NT2/D1 (cell line): ENCODE results near the gene TRMO.

Experiments
- DNase-seq: peaks from one replicate; pipeline ENCODE4 v3.0.0-alpha.2; 2011; ENCODE audit warnings: low read depth, low spot score
- H3K27me3 ChIP-seq: 2 replicates; pipeline ENCODE4 v1.6.0; 2011; ENCODE audit warnings: mild to moderate bottlenecking; ENCODE audit not compliant: insufficient read length, insufficient read depth
- H3K36me3 ChIP-seq: 2 replicates; pipeline ENCODE4 v1.6.1; 2011; ENCODE audit warnings: mild to moderate bottlenecking, low read length, mixed read lengths; ENCODE audit not compliant: insufficient read depth, insufficient read length
- H3K4me1 ChIP-seq: 2 replicates; pipeline ENCODE4 v1.5.1; 2011; ENCODE audit not compliant: insufficient read depth, insufficient read length
- H3K4me3 ChIP-seq: 2 replicates; pipeline ENCODE4 v1.5.1; 2011; ENCODE audit warnings: low read depth; ENCODE audit not compliant: insufficient read length
- H3K9ac ChIP-seq: 2 replicates; pipeline ENCODE4 v1.6.0; 2011; ENCODE audit warnings: low read depth; ENCODE audit not compliant: insufficient read length
- H3K9me3 ChIP-seq: 2 replicates; pipeline ENCODE4 v1.5.1; 2011; ENCODE audit warnings: mild to moderate bottlenecking, low read length; ENCODE audit not compliant: insufficient read depth
- SUZ12 ChIP-seq: IDR thresholded peaks from 2 replicates; pipeline ENCODE4 v1.6.1; 2011; ENCODE audit not compliant: insufficient read length, insufficient read depth; ENCODE audit errors: extremely low read depth
- YY1 ChIP-seq: IDR thresholded peaks from 2 replicates; pipeline ENCODE4 v1.6.1; 2011; ENCODE audit not compliant: insufficient read length, insufficient read depth
- ZNF274 ChIP-seq: IDR thresholded peaks from 2 replicates; pipeline ENCODE4 v1.6.1; 2011; ENCODE audit warnings: mild to moderate bottlenecking, low read depth, low read length

Gene TRMO

GRCh38 chr9:97944612-97945011 is 22.3 kb upstream of the TRMO start:
- peaks cover 29% of the 10 kb centered on the region for H3K27me3 ChIP-seq
- H3K9me3 ChIP-seq: no peaks in the 10 kb centered on the region

GRCh38 chr9:97943308-97943855 is 21.1 kb upstream of the TRMO start:
- no peaks in the 10 kb centered on the region for H3K9me3 ChIP-seq
- no peak overlapping the region for H3K4me3 ChIP-seq
- peaks cover 29% of the 10 kb centered on the region for H3K27me3 ChIP-seq
- no peak for DNase-seq
- no peak overlapping the region for H3K9ac ChIP-seq
- no peaks in the 10 kb centered on the region for H3K4me1 ChIP-seq
- TF ChIP-seq ZNF274: no peak
- TF ChIP-seq YY1: no peak
- TF ChIP-seq SUZ12: no peak
- no peaks in the 10 kb centered on the region for H3K36me3 ChIP-seq

More at GRCh38 chr9:97944612-97945011, 22.3 kb upstream of the TRMO start:
- Histone ChIP-seq H3K36me3 (no peaks in the 10 kb centered on the region), H3K4me3 (no peak overlapping the region), H3K4me1 (no peaks in the 10 kb centered on the region), H3K9ac (no peak overlapping the region)
- DNase-seq: no peak
- TF ChIP-seq YY1 (no peak), SUZ12 (no peak), ZNF274 (no peak)

- H3K9me3 ChIP-seq: no peaks in the 10 kb centered on the region
- no peak for DNase-seq
- no peak overlapping the region for H3K9ac ChIP-seq
- H3K4me3 ChIP-seq: no peak overlapping the region
- H3K27me3 ChIP-seq: peaks cover 29% of the 10 kb centered on the region
- no peaks in the 10 kb centered on the region for H3K4me1 ChIP-seq
- no peak for TF ChIP-seq YY1
- no peak for TF ChIP-seq ZNF274
- TF ChIP-seq SUZ12: no peak
- H3K36me3 ChIP-seq: no peaks in the 10 kb centered on the region
Observed at GRCh38 chr9:97941323-97941722, 19.0 kb upstream of the TRMO start.

GRCh38 chr9:97940741-97941140 is 18.4 kb upstream of the TRMO start:
- no peak for DNase-seq
- Histone ChIP-seq H3K9ac (no peak overlapping the region), H3K27me3 (peaks cover 31% of the 10 kb centered on the region), H3K9me3 (no peaks in the 10 kb centered on the region), H3K36me3 (no peaks in the 10 kb centered on the region), H3K4me3 (no peak overlapping the region), H3K4me1 (no peaks in the 10 kb centered on the region)
- TF ChIP-seq ZNF274: no peak

- H3K27me3 ChIP-seq: peaks cover 31% of the 10 kb centered on the region
- H3K36me3 ChIP-seq: no peaks in the 10 kb centered on the region
- no peaks in the 10 kb centered on the region for H3K4me1 ChIP-seq
- no peak for TF ChIP-seq ZNF274
- TF ChIP-seq SUZ12: no peak
- TF ChIP-seq YY1: no peak
- H3K9ac ChIP-seq: no peak overlapping the region
- no peak for DNase-seq
- H3K9me3 ChIP-seq: no peaks in the 10 kb centered on the region
- H3K4me3 ChIP-seq: no peak overlapping the region
Observed at GRCh38 chr9:97940233-97940632, 17.9 kb upstream of the TRMO start.

GRCh38 chr9:97938081-97938644 is 15.9 kb upstream of the TRMO start, which contains the start of gene HEMGN:
HEMGN (minus strand) TSS chr9:97938172; CDS start chr9:97938136, 36 bp downstream.
- Histone ChIP-seq H3K27me3 (peaks cover 15% of the 10 kb centered on the region), H3K9ac (no peak within 1 kb of the TSS), H3K4me1 (no peaks in the 10 kb centered on the region), H3K4me3 (no peak within 1 kb of the TSS), H3K36me3 (no peaks in the 10 kb centered on the region), H3K9me3 (no peaks in the 10 kb centered on the region)
- no peak for DNase-seq
- TF ChIP-seq ZNF274 (no peak), YY1 (no peak), SUZ12 (no peak)

GRCh38 chr9:97936998-97937397 is 14.7 kb upstream of the TRMO start:
- Histone ChIP-seq H3K4me1 (no peaks in the 10 kb centered on the region), H3K9ac (no peak overlapping the region), H3K4me3 (no peak overlapping the region), H3K36me3 (no peaks in the 10 kb centered on the region), H3K9me3 (no peaks in the 10 kb centered on the region), H3K27me3 (peaks cover 11% of the 10 kb centered on the region)
- TF ChIP-seq YY1 (no peak), SUZ12 (no peak)
- DNase-seq: no peak

- H3K9me3 ChIP-seq: no peaks in the 10 kb centered on the region
- peaks cover 2% of the 10 kb centered on the region for H3K27me3 ChIP-seq
- no peak overlapping the region for H3K4me3 ChIP-seq
- DNase-seq: no peak
- H3K4me1 ChIP-seq: no peaks in the 10 kb centered on the region
- no peaks in the 10 kb centered on the region for H3K36me3 ChIP-seq
- no peak overlapping the region for H3K9ac ChIP-seq
- TF ChIP-seq YY1 (no peak), SUZ12 (no peak), ZNF274 (no peak)
Observed at GRCh38 chr9:97935276-97935675, 13.0 kb upstream of the TRMO start.
